ENCODE measurements around the gene MYADML2.

GRCh38 chr17:81966343-81967243, 19.6 kb upstream of the MYADML2 start:
- TF ChIP-seq YY1 (IDR thresholded peaks at IDR 0.05; ENCODE audit: insufficient read depth, insufficient read length) (no peak), ZNF274 (IDR thresholded peaks at IDR 0.05; ENCODE audit: low read depth, low read length) (no peak)
